Vagina (tissue), 2 donors: ENCODE data around the gene KCTD18.

Experiments used
- CTCF ChIP-seq, 3 experiments: fragments of 450-650 bp in 2 of 3; fragments of 200-600 bp in 1 of 3; sonication (generic) in 1 of 3; IDR thresholded peaks; one replicate each; pipeline ENCODE4 v1.5.1; 2017 to 2019; ENCODE audit warnings: antibody characterized with exemption in 3 of 3, mild to moderate bottlenecking in 2 of 3, moderate library complexity in 2 of 3
- POLR2A ChIP-seq, 2 donors: fragments of 450-650 bp; IDR thresholded peaks; one replicate each; pipeline ENCODE4 v1.6.1; 2017; ENCODE audit warnings: antibody characterized with exemption in 2 of 2, mild to moderate bottlenecking in 2 of 2, moderate library complexity in 2 of 2
- POLR2AphosphoS5 ChIP-seq, 2 donors: sonication (generic); formaldehyde crosslinking; IDR thresholded peaks; one replicate each; pipeline ENCODE4 v1.9.0; 2017; ENCODE audit warnings: antibody characterized with exemption in 2 of 2, mild to moderate bottlenecking in 2 of 2, low read depth in 1 of 2; ENCODE audit not compliant: insufficient read depth in 1 of 2

- TF ChIP-seq POLR2A (IDR thresholded peaks at IDR 0.05) (no peak), POLR2AphosphoS5 (IDR thresholded peaks at IDR 0.05; ENCODE audit: insufficient read depth in 1 of 2, low read depth in 1 of 2) (no peak), CTCF (IDR thresholded peaks at IDR 0.05) (no peak)
Observed at GRCh38 chr2:200509235-200509611, 645 bp downstream of the KCTD18 start.
